GM18499 (cell line): ENCODE data around the gene PSMB2.

Experiments used
- ATAC-seq: cut with Tn5 transposase; IDR thresholded peaks from one replicate; pipeline ENCODE4 v1.9.1; 2021; ENCODE audit warnings: moderate number of reproducible peaks; ENCODE audit not compliant: insufficient read depth, unreplicated experiment

PSMB2 gene

GRCh38 chr1:35644204-35644603 is 2.9 kb upstream of the PSMB2 start:
- ATAC-seq = no peak

DNA sequence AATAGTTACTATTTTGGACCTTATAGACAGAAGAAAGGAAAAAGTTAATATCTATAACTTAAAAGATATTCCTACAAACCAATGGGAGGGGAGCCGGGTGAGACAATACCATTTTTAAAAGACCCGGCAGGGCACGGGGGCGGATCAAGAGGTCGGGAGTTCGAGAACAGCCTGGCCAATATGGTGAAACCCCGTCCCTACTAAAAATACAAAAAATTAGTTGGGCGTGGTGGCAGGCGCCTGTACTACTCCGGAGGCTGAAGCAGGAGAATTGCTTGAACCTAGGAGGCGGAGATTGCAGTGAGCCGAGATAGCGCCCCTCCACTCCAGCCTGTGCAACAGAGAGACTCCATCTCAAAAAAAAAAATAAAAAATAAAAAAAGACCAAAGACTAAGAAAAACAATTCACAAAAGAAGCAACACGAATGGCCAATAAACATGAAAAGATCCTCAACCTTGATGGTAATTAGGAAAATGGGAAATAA is 1.2 kb upstream of the PSMB2 start:
- no peak for ATAC-seq

DNA sequence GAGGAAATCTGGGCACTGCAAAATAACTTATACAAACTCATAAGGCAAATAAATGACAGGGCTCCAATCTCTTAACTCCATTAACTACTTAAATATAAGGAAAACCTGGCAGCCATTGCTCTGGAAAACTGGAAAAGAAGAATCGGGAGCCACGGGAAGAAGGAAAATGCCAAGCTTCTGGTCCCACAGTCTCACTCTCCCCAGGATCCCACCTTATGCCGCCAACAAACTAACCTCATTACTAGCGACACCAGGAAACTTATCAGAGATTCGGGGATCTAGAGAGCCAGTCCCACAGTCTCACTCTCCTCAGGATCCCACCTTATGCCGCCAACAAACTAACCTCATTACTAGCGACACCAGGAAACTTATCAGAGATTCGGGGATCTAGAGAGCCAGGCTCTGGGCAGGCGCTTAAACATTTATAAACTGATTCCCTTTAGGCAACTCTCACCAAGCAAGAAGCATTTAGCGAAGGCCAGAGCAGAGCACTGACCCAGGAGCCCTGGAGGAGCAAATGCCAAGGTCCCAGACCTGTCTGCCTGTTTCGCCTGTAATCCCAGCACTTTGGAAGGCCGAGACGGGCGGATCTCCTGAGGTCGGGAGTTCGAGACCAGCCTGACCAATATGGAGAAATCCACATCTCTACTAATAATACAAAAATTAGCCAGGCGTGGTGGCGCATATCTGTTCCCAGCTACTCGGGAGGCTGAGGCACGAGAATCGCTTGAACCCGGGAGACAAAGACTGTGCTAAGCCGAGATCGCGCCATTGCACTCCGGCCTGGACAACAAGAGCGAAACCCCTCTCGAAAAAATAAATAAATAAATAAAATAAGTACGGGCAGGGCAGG is 720 bp downstream of the PSMB2 start:
- ATAC-seq = no peak

DNA sequence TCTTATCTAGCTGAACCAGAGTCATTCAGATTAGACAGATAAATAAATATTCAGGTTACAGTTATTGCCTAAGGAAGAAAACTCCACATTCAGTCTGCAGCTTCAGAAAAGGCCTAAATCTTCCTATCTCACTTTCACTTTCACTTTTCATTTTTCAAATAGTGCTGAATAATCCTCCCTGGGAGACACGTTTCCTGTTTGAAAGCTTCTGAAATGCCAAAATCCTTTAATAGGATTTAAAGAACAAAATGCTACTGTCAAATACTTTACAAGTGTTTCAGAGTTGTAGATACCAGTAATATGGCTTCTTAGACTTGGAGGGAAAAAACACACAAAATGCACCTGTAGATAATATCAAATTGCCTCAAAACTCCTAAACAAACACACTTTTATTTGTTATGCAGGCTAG is 3.9 kb downstream of the PSMB2 start:
- ATAC-seq = no peak

DNA sequence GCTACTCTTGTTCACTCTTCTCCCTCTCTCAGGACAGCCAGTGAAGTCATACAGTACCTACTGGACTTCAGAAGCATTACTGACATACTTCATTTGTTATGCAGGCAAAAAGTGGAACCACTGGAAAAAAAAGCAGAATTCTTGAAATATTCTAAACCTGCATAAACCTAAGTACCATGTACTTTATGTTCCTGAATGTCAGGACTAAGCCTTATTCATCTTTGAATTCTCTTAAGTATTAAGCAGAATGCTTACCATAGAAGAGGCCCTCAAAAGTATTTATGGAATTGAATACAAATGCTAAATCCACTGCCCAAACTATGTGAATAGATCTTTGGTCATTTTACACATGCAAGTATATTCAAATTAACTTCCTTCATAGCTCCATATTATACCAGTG is 7.8 kb downstream of the PSMB2 start:
- no peak for ATAC-seq

GRCh38 chr1:35631396-35631795 is 9.9 kb downstream of the PSMB2 start:
- no peak for ATAC-seq

- ATAC-seq = no peak
Observed at GRCh38 chr1:35629051-35629450, 12.3 kb downstream of the PSMB2 start.

GRCh38 chr1:35623832-35624231 is 17.5 kb downstream of the PSMB2 start:
- ATAC-seq = no peak

DNA sequence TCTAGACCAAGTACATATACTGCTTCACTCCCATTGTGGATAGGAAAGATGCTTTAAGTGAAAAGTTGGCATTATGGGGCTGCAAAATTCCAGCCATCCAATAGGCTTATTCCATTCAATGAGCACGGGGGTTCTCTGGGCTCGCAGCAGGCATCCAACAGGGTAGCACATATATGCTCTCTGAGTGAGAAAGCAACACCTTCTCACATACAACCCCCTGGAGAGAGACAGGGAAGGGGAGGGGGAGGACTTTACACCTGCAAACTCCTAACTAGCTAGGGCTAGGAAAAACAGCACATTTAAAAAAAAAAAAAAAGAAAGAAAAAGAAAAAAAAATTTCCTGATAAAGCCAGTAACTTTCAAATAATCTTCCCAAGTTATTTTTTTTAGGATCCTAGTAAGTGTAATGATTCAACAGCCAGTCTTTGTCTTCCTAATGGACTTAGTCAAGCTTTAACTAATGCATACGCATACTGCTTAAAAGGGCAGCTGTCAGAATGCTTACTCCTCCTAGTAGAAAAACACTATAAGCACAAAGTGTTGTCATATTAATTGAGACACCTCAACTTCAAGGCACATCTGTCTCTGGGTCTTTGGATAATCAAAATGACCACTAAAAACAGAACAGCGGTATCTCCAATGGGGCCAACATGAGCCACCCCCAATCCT is 18.7 kb downstream of the PSMB2 start:
- no peak for ATAC-seq

DNA sequence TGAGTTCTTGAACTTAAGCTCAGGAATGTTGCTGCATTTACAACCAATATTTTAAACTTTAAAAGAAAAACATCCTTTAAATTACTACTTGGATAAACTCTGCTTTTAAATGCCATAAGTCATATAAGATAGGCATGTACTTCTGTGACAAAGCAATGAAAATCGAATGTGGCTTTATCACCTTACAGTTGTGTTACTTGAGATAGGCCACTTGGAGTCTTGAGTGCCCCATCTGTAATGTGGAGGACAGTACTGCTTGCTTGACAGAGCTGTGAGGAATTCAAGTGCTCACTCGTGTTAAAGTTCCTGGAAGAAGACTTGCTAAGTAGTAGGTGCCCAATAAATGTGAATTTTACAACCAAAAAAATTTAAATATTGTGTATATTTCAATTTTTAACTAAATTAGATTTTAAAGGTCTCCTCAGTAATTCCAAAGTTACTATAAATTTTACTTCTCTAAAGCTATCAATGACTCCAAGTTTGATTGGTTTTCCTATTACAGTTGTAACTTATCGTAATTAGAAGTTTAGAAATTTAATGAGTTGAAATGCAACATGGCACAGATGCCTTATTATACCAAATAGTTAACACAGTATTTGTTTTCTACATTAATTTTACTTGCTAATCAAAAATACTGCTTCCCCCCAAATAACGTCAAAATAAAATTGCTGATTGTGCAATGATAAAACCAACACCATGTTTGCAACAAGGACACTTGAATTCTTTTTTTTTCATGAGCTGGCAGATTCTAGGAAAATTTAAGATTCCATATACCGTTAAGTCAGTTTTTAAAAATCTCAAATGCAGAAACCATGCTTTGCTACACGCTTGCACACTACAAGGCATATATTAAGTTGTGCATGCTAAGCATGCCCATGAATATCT is 21.8 kb downstream of the PSMB2 start:
- no peak for ATAC-seq

- ATAC-seq = no peak
Observed at GRCh38 chr1:35615440-35615839, 25.9 kb downstream of the PSMB2 start.

DNA sequence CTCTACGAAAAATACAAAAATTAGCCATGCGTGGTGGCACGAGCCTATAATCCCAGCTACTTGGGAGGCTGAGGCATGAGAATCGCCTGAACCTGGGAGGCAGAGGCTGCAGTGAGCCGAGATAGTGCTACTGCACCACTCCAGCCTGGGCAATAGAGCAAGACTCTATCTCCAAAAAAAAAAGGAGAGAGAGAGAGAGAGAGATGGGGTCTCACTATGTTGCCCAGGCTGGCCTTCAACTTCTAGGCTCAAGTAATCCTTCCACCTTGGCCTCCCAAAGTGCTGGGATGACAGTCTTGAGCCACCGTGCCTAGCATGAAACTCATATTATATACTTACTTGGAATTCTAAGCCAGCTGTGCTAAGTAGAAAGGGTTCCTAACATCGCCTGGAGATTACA is 29.7 kb downstream of the PSMB2 start:
- ATAC-seq = no peak

DNA sequence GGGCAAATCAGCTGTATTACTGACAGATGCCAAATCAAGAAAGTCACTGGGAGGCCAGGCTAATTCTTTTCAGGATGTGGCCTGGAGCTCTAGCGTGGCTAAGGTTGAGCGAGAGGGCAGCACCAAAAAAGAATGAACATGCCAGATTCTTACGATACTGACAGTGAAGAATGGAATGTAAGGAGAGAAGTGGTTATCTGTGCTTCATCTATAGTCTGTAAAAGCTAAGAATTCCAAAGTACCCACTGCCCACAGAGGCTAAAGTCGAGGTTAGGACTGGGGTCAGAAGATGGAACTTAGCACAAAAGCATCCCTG is 35.5 kb downstream of the PSMB2 start:
- ATAC-seq = no peak

- ATAC-seq = no peak
Observed at GRCh38 chr1:35605071-35605866, 36.1 kb downstream of the PSMB2 start.

DNA sequence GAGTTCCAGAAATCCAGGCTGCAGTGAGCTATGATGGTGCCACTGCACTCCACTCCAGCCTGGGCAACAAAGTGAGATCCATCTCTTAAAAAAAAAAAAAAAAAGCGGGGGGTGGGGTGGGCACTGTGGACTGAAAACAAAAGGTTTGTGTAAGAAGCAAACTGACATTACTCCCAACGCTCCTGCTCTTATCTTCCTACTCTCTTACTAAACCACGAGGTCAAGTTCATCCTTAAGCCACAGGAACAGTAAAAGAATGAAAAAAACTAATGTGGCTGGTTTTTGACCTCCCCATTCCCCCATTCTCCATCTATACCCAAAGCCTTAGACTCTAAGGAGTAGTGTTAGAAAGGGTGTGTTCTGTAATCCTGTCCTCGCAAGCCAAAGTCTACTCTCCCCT is 37.4 kb downstream of the PSMB2 start:
- no peak for ATAC-seq

DNA sequence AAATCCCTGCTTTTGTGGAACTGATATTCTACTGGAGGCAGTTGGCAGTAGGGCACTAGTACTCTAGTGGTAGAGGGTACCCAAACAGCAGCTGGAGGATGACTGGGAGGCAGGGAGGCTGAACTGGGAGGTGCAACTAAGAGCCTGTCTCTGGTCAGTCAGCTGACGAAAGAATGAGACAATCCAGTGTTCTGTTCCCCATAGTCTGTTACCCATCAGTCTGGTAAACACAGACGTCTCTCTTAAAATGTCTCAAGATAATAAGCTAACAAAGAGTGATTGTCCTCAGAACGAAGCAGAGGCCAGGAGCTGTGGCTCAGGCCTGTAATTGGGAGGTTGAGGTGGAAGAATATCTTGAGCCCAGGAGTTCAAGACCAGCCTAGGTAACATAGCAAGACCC is 37.9 kb downstream of the PSMB2 start:
- no peak for ATAC-seq

GRCh38 chr1:35600593-35600992 is 40.7 kb downstream of the PSMB2 start:
- ATAC-seq = no peak

DNA sequence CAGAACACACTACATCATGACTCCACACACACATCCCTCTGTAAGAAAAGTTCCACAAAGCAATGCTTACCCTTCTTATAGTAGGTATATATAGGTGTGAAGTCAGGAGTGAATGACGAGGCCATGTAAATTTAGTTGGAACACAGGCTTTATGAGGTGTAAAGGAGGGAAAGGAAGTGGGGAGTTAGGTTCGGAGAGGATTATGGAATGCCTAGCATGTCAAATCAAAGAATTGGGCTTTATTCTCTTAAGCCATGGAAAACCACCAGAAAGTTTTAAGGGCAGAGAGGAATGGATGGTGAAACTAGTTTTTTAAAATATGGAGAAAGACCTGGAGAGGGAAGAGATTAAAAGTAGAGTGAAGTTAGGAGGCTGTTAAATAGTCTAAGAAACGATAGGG is 41.9 kb downstream of the PSMB2 start:
- no peak for ATAC-seq

DNA sequence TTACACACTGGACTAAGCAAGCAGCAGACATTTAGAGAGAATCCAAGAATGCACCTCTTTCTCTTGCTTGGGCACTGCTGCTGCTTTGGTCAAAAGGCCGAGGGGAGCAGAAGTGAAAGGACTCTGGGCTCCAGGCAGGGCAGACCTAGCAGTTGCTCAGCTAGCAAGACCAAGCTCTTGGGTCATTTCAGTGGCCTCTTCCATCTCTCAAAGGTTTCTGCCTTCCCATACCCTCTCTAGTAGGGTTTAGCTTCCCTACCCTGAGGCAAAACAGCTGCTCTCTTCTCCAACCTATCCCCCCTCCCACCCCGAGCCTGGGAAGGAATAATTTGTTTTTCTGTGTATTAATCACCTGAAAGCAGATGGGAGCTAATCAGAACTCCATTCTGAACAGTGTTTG is 42.4 kb downstream of the PSMB2 start:
- ATAC-seq = no peak

GRCh38 chr1:35597870-35598269 is 43.5 kb downstream of the PSMB2 start:
- ATAC-seq = no peak
